IMR-90 (cell line): ENCODE data around the gene PSENEN. TPM values are rescaled to one million over a fixed set of nuclear protein-coding genes. Genes with fewer than 3 reads are reported as not detected.

Source experiments
- ATAC-seq: fragments of 200-7000 bp; cut with Tn5 transposase; 2 replicates; pipeline ENCODE4 v1.9.1; 2020; ENCODE audit warnings: low read depth, mild to moderate bottlenecking, moderate library complexity
- BruUV-seq: library from RNA; stranded (reverse); fragments of 400-500 nt; replicated peaks from 2 replicates; lab custom pipeline; 2021; lab: Mats Ljungman, UMichigan
- CTCF ChIA-PET: fragments of 300-600 bp; formaldehyde crosslinking; extraction: SDS; loops from one replicate; lab custom pipeline; 2021; ENCODE audit warnings: antibody characterized with exemption; lab: Yijun Ruan, JAX
- POLR2A ChIA-PET: fragments of 300-600 bp; sonication (Branson Sonifier 250); formaldehyde crosslinking; loops from one replicate; lab custom pipeline; 2022; ENCODE audit warnings: antibody characterized with exemption; ENCODE audit not compliant: unreplicated experiment; lab: Charles Lee
- DNase-seq: peaks from one replicate; pipeline ENCODE4 v3.0.0; 2013
- H2AFZ ChIP-seq: replicated peaks from 2 replicates; pipeline ENCODE3; 2013; ENCODE audit warnings: low read length, mild to moderate bottlenecking; ENCODE audit not compliant: poor library complexity
- H2AK5ac ChIP-seq: 2 replicates; pipeline ENCODE4 v1.6.1; 2013; ENCODE audit warnings: low read depth, low read length, inconsistent platforms
- H2AK9ac ChIP-seq: replicated peaks from 2 replicates; pipeline ENCODE3; 2013; ENCODE audit warnings: mild to moderate bottlenecking, low read depth, low read length, moderate library complexity; ENCODE audit not compliant: poor library complexity
- H2BK120ac ChIP-seq: 2 replicates; pipeline ENCODE4 v1.6.1; 2013; ENCODE audit warnings: low read depth, low read length, inconsistent platforms
- H2BK15ac ChIP-seq: 3 replicates; pipeline ENCODE4 v1.6.1; 2013; ENCODE audit warnings: low read depth, low read length, inconsistent platforms
- H2BK20ac ChIP-seq: 2 replicates; pipeline ENCODE4 v1.6.1; 2013; ENCODE audit warnings: low read depth, mild to moderate bottlenecking, inconsistent platforms, low read length, moderate library complexity
- H2BK5ac ChIP-seq: 2 replicates; pipeline ENCODE4 v1.6.1; 2013; ENCODE audit warnings: mild to moderate bottlenecking, low read depth, low read length, inconsistent platforms; ENCODE audit not compliant: poor library complexity, severe bottlenecking
- H3K14ac ChIP-seq: replicated peaks from 2 replicates; pipeline ENCODE4 v1.6.1; 2013; ENCODE audit warnings: low read depth, low read length, inconsistent platforms
- H3K18ac ChIP-seq: 2 replicates; pipeline ENCODE4 v1.6.1; 2013; ENCODE audit warnings: low read depth, low read length, control low read depth
- H3K23ac ChIP-seq: 2 replicates; pipeline ENCODE4 v1.6.1; 2013; ENCODE audit warnings: low read depth, low read length, inconsistent platforms
- H3K27ac ChIP-seq: 2 replicates; pipeline ENCODE4 v1.5.1; 2013; ENCODE audit warnings: mild to moderate bottlenecking, control low read depth, low read length; ENCODE audit not compliant: insufficient read depth
- H3K27me3 ChIP-seq: 2 replicates; pipeline ENCODE4 v1.6.1; 2013; ENCODE audit warnings: low read length; ENCODE audit not compliant: control insufficient read depth, insufficient read depth
- H3K36me3 ChIP-seq: 2 replicates; pipeline ENCODE4 v1.6.1; 2013; ENCODE audit warnings: low read length, mixed read lengths; ENCODE audit not compliant: control insufficient read depth, insufficient read depth
- H3K4ac ChIP-seq: 2 replicates; pipeline ENCODE4 v1.6.1; 2013; ENCODE audit warnings: low read depth, low read length, inconsistent platforms
- H3K4me1 ChIP-seq: 2 replicates; pipeline ENCODE4 v1.6.1; 2013; ENCODE audit warnings: low read length, mixed read lengths; ENCODE audit not compliant: control insufficient read depth, insufficient read depth
- H3K4me2 ChIP-seq: 2 replicates; pipeline ENCODE4 v1.6.1; 2013; ENCODE audit warnings: low read depth, mild to moderate bottlenecking, control low read depth, low read length, moderate library complexity
- H3K4me3 ChIP-seq: 2 replicates; pipeline ENCODE4 v1.5.1; 2013; ENCODE audit warnings: low read depth, mild to moderate bottlenecking, control low read depth, low read length, moderate library complexity; ENCODE audit not compliant: insufficient read depth
- H3K56ac ChIP-seq: 2 replicates; pipeline ENCODE4 v1.6.1; 2013; ENCODE audit warnings: low read length, inconsistent platforms; ENCODE audit not compliant: insufficient read depth; ENCODE audit errors: extremely low read depth
- H3K79me1 ChIP-seq, 2 experiments: 2 replicates each; pipeline ENCODE4 v1.6.1; 2013; ENCODE audit warnings: low read length in 2 of 2, inconsistent platforms in 1 of 2, low read depth in 1 of 2
- H3K9ac ChIP-seq: 2 replicates; pipeline ENCODE4 v1.6.1; 2013; ENCODE audit warnings: low read depth, low read length, control low read depth
- H3K9me1 ChIP-seq: 2 replicates; pipeline ENCODE4 v1.6.1; 2013; ENCODE audit warnings: low read length, inconsistent platforms; ENCODE audit not compliant: insufficient read depth
- H3K9me3 ChIP-seq: 2 replicates; pipeline ENCODE4 v1.6.1; 2013; ENCODE audit warnings: low read length; ENCODE audit not compliant: control insufficient read depth, insufficient read depth
- H4K20me1 ChIP-seq: 2 replicates; pipeline ENCODE4 v1.6.1; 2013; ENCODE audit warnings: low read length, inconsistent platforms; ENCODE audit not compliant: insufficient read depth
- H4K5ac ChIP-seq: 2 replicates; pipeline ENCODE4 v1.6.1; 2013; ENCODE audit warnings: mild to moderate bottlenecking, low read depth, low read length, control low read depth
- H4K8ac ChIP-seq, 2 experiments: 2 replicates each; pipeline ENCODE4 v1.6.1; 2013; ENCODE audit warnings: low read depth in 2 of 2, low read length in 2 of 2, control low read depth in 1 of 2, inconsistent platforms in 1 of 2
- H4K91ac ChIP-seq: 2 replicates; pipeline ENCODE4 v1.6.1; 2013; ENCODE audit warnings: low read depth, low read length, inconsistent platforms; ENCODE audit not compliant: insufficient read depth
- BHLHE40 ChIP-seq: fragments of 150-350 bp; IDR thresholded peaks from 2 replicates; pipeline ENCODE4 v1.6.1; 2016; ENCODE audit warnings: mild to moderate bottlenecking, low read depth, low read length
- CEBPB ChIP-seq: IDR thresholded peaks from 2 replicates; pipeline ENCODE4 v1.6.1; 2012; ENCODE audit warnings: low read depth, low read length, improper control_type of control experiment
- CHD1 ChIP-seq: IDR thresholded peaks from 2 replicates; pipeline ENCODE4 v1.6.1; 2012; ENCODE audit warnings: low read depth, low read length, improper control_type of control experiment
- ELK1 ChIP-seq: fragments of 150-350 bp; IDR thresholded peaks from 2 replicates; pipeline ENCODE4 v1.6.1; 2016; ENCODE audit warnings: low read depth, mild to moderate bottlenecking, low read length, moderate library complexity, borderline replicate concordance
- FOS ChIP-seq: fragments of 150-350 bp; IDR thresholded peaks from 2 replicates; pipeline ENCODE4 v1.6.1; 2016; ENCODE audit warnings: low read depth, low read length
- MAFK ChIP-seq: IDR thresholded peaks from 2 replicates; pipeline ENCODE4 v1.6.1; 2012; ENCODE audit warnings: low read depth, low read length, improper control_type of control experiment
- MAZ ChIP-seq: IDR thresholded peaks from 2 replicates; pipeline ENCODE4 v1.6.1; 2012; ENCODE audit warnings: low read depth, mild to moderate bottlenecking, low read length, improper control_type of control experiment, moderate library complexity, borderline replicate concordance
- MXI1 ChIP-seq: IDR thresholded peaks from 2 replicates; pipeline ENCODE4 v1.6.1; 2012; ENCODE audit warnings: low read depth, mild to moderate bottlenecking, low read length, moderate library complexity, borderline replicate concordance
- NFE2L2 ChIP-seq: fragments of 150-350 bp; IDR thresholded peaks from 2 replicates; pipeline ENCODE4 v1.6.1; 2016; ENCODE audit warnings: low read depth, mild to moderate bottlenecking, low read length
- POLR2A ChIP-seq: IDR thresholded peaks from 2 replicates; pipeline ENCODE4 v1.6.1; 2012; ENCODE audit warnings: mild to moderate bottlenecking, low read depth, low read length
- RAD21 ChIP-seq: IDR thresholded peaks from 2 replicates; pipeline ENCODE4 v1.6.1; 2012; ENCODE audit warnings: low read length, improper control_type of control experiment
- RCOR1 ChIP-seq: IDR thresholded peaks from 2 replicates; pipeline ENCODE4 v1.6.1; 2012; ENCODE audit warnings: mild to moderate bottlenecking, low read length, improper control_type of control experiment; ENCODE audit not compliant: insufficient replicate concordance
- SMC3 ChIP-seq: fragments of 150-350 bp; IDR thresholded peaks from 2 replicates; pipeline ENCODE4 v1.6.1; 2016; ENCODE audit warnings: low read depth, mild to moderate bottlenecking, antibody characterized with exemption, low read length, moderate library complexity
- WGBS, 2 experiments: methylation state at CpG; one replicate each; pipeline versions ENCODE4 v1.1.5 to v1.1.7; 2013; ENCODE audit warnings: missing lambda C conversion rate in 2 of 2; ENCODE audit not compliant: insufficient read length in 1 of 2; ENCODE audit errors: extremely low coverage in 2 of 2; 5-methylcytosine and 5-hydroxymethylcytosine counted together
- dilution Hi-C: fragments of 300-500 bp; cut with HindIII; formaldehyde crosslinking; loops from one replicate; pipeline ENCODE4 v1.14.3; 2018; ENCODE audit warnings: low sequenced_read_pairs; ENCODE audit not compliant: unreplicated experiment
- in situ Hi-C: fragments of 300-500 bp; cut with MboI; formaldehyde crosslinking; loops from 3 replicates; pipeline ENCODE4 v1.14.3; 2019; ENCODE audit warnings: low sequenced_read_pairs, inconsistent platforms, mixed read lengths
- intact Hi-C: fragments of 100-400 bp; cut with micrococcal nuclease; formaldehyde crosslinking; loops from 2 replicates; pipeline ENCODE4 v1.10.0; 2022
- polyA plus RNA-seq, 3 experiments: library from polyadenylated mRNA; depleted of rRNA; stranded (reverse); fragments of >200 nt; gene quantifications; 2 replicates each; pipeline ENCODE4 v1.2.3, GENCODE V29; 2012; ENCODE audit warnings: low replicate concordance in 1 of 3
- total RNA-seq: library from RNA; depleted of rRNA; stranded (reverse); fragments of >200 nt; gene quantifications from 2 replicates; pipeline ENCODE4 v1.2.3, GENCODE V29; 2012
- TF ChIP-seq, protein P1 (sequence below): conservative IDR thresholded peaks from 2 replicates; pipeline ENCODE4 v1.5.1; 2012; ENCODE audit warnings: mild to moderate bottlenecking, low read depth, low read length, improper control_type of control experiment
- TF ChIP-seq, protein P2 (sequence below): fragments of 150-350 bp; IDR thresholded peaks from 2 replicates; pipeline ENCODE4 v1.6.1; 2017; ENCODE audit warnings: mild to moderate bottlenecking, antibody characterized with exemption, low read length, low read depth

The PSENEN gene
- total and polyA plus RNA-seq, 2 of the 4 experiments (the other 2 are of a cell fraction): 9.0 to 47.0 TPM

DNA sequence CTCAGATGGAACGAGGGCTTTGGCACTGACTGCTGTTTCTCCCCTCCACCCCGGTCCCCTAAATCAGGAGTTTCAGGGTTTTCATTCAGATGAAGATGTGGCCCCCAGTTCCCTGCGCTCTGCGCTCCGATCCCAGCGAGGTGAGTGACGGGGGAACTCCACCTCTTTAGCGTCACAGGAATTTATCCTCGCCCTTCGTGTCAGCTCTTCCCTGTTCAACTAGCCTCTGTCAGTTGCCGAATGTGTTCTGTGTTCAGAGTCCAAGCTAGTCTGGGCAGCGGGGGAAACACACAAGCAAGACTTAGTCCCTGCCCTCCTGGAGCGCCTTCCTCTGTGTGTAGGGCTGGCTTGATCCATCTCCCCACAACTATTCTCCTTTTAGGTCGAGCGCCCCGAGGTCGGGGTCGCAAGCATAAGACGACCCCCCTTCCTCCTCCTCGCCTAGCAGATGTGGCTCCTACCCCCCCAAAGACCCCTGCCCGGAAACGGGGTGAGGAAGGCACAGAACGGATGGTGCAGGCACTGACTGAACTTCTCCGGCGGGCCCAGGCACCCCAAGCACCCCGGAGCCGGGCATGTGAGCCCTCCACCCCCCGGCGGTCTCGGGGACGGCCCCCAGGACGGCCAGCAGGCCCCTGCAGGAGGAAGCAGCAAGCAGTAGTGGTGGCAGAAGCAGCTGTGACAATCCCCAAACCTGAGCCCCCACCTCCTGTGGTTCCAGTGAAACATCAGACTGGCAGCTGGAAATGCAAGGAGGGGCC, 25.9 kb upstream of the PSENEN start:
- POLR2A ChIA-PET: no interaction called here
- TF ChIP-seq ELK1 (no peak), MAFK (no peak), POLR2A (no peak), RCOR1 (no peak), SMC3 (no peak), MXI1 (no peak), CHD1 (no peak), MAZ (no peak), FOS (no peak), BHLHE40 (no peak), NFE2L2 (no peak), CEBPB (no peak), RAD21 (no peak)
- TF ChIP-seq, protein P1, sequence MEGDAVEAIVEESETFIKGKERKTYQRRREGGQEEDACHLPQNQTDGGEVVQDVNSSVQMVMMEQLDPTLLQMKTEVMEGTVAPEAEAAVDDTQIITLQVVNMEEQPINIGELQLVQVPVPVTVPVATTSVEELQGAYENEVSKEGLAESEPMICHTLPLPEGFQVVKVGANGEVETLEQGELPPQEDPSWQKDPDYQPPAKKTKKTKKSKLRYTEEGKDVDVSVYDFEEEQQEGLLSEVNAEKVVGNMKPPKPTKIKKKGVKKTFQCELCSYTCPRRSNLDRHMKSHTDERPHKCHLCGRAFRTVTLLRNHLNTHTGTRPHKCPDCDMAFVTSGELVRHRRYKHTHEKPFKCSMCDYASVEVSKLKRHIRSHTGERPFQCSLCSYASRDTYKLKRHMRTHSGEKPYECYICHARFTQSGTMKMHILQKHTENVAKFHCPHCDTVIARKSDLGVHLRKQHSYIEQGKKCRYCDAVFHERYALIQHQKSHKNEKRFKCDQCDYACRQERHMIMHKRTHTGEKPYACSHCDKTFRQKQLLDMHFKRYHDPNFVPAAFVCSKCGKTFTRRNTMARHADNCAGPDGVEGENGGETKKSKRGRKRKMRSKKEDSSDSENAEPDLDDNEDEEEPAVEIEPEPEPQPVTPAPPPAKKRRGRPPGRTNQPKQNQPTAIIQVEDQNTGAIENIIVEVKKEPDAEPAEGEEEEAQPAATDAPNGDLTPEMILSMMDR: no peak
- TF ChIP-seq, protein P2, sequence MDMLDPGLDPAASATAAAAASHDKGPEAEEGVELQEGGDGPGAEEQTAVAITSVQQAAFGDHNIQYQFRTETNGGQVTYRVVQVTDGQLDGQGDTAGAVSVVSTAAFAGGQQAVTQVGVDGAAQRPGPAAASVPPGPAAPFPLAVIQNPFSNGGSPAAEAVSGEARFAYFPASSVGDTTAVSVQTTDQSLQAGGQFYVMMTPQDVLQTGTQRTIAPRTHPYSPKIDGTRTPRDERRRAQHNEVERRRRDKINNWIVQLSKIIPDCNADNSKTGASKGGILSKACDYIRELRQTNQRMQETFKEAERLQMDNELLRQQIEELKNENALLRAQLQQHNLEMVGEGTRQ: no peak

More for the DNA sequence above, 25.9 kb upstream of the PSENEN start:
- no peak for DNase-seq
- BruUV-seq: no TSS peak
- Histone ChIP-seq H2BK120ac (no peak overlapping the region), H2BK20ac (no peak overlapping the region), H3K9me1 (no peaks in the 10 kb centered on the region; the same call in 1 of the 2 replicates), H3K27ac (no peak overlapping the region), H2BK15ac (no peak overlapping the region), H2AK5ac (no peak overlapping the region), H3K9me3 (no peaks in the 10 kb centered on the region), H2BK5ac (no peak overlapping the region), H4K91ac (no peak overlapping the region), H3K4me2 (peak overlapping the region; percentile 91), H3K18ac (no peak overlapping the region), H4K20me1 (peaks cover 28% of the 10 kb centered on the region), H3K23ac (peak overlapping the region; percentile 95; the same call in 1 of the 2 replicates), H4K8ac (no peak overlapping the region), H3K56ac (no peak overlapping the region; the same call in 1 of the 2 replicates), H3K14ac (no peak overlapping the region), H3K36me3 (peaks cover 37% of the 10 kb centered on the region), H3K4me1 (peaks cover 14% of the 10 kb centered on the region), H3K4me3 (no peak overlapping the region), H3K79me1 (peaks cover 16 to 55% of the 10 kb centered on the region in 2 experiments; a peak in 3 of 4 replicates), H3K27me3 (no peaks in the 10 kb centered on the region), H4K5ac (no peak overlapping the region), H2AK9ac (peak overlapping the region; percentile 73), H2AFZ (no peak overlapping the region), H3K4ac (no peak overlapping the region), H3K9ac (peak overlapping the region; percentile 94)
- 92% methylated on average over 16 of the region's 32 CpGs; no CpG with 5 or more reads in 1 of the 2 experiments for WGBS, 2 experiments
- in situ Hi-C loops (loop anchor here (5.0 kb wide), 1 partner anchor 172 kb away; the partner anchor contains the start of gene TMEM147), dilution Hi-C loops (no loop called here), intact Hi-C loops (no loop called here)
- CTCF ChIA-PET: interaction anchor here (0.9 kb wide), 1 partner anchor 14 kb away, joined by 3 read pairs; no protein-coding TSS in a partner anchor
- no peak for ATAC-seq
